ENCODE results near the gene DNHD1. TPM values are rescaled to one million over a fixed set of nuclear protein-coding genes. Genes with fewer than 3 reads are reported as not detected.

The DNHD1 gene
- total RNA-seq, 1 experiment from 2014 or later, result 11.5 TPM

GRCh38 chr11:6583584-6583983 is 86.5 kb downstream of the DNHD1 start (continued):
- no peak for TF ChIP-seq E2F1 (CRISPR knock-in tag; IDR thresholded peaks at IDR 0.05)

- POLR2A ChIA-PET, result no interaction called here
- Mint-ChIP-seq H3K27me3 (ENCODE audit: low read depth) (no peaks in the 10 kb centered on the region), H3K4me3 (no peak overlapping the region), H3K4me1 (no peaks in the 10 kb centered on the region), H3K9me3 (peaks cover 34% of the 10 kb centered on the region), H3K27ac (no peak overlapping the region), H3K36me3 (peaks cover 3% of the 10 kb centered on the region)
- ATAC-seq, result no peak
- CTCF ChIA-PET, result no interaction called here
- TF ChIP-seq ELF4 (CRISPR knock-in tag; IDR thresholded peaks at IDR 0.05; ENCODE audit: low read depth) (no peak), SMAD4 (CRISPR knock-in tag; IDR thresholded peaks at IDR 0.05) (no peak), ZNF512 (CRISPR knock-in tag; IDR thresholded peaks at IDR 0.05; ENCODE audit: borderline replicate concordance) (no peak), CBFB (CRISPR knock-in tag; IDR thresholded peaks at IDR 0.05; ENCODE audit: low read depth) (no peak)
- no peak for DNase-seq (ENCODE audit: low spot score)
Observed at GRCh38 chr11:6584528-6584927, 87.4 kb downstream of the DNHD1 start.

GRCh38 chr11:6586434-6587359 is 89.6 kb downstream of the DNHD1 start:
- no peak for DNase-seq (ENCODE audit: low spot score)
- CTCF ChIA-PET, result interaction anchor here (0.9 to 1.8 kb wide), 5 partner anchors 16 to 208 kb away, joined by 3 to 12 read pairs (median 6); partner anchors contain the start of gene TAF10

More at GRCh38 chr11:6586434-6587359, 89.6 kb downstream of the DNHD1 start:
- peak; percentile 84 for ATAC-seq
- no peak overlapping the region for H3K27ac Mint-ChIP-seq
- no peak overlapping the region; the same call in 1 of the 2 replicates for H3K4me3 Mint-ChIP-seq
- H3K9me3 Mint-ChIP-seq, result peaks cover 34% of the 10 kb centered on the region
- peaks cover 3% of the 10 kb centered on the region for H3K36me3 Mint-ChIP-seq
- H3K27me3 Mint-ChIP-seq (ENCODE audit: low read depth), result no peaks in the 10 kb centered on the region
- POLR2A ChIA-PET, result interaction anchor here (1.1 kb wide), 1 partner anchor 105 kb away, joined by 3 read pairs; the partner anchor contains the start of genes ARFIP2 and TIMM10B
- TF ChIP-seq E2F5 (CRISPR knock-in tag; IDR thresholded peaks at IDR 0.05) (no peak), AR (CRISPR knock-in tag; IDR thresholded peaks at IDR 0.05) (no peak), E2F1 (CRISPR knock-in tag; IDR thresholded peaks at IDR 0.05) (no peak), TEAD4 (CRISPR knock-in tag; IDR thresholded peaks at IDR 0.05) (no peak), HMGA2 (CRISPR knock-in tag; IDR thresholded peaks at IDR 0.05) (no peak), NR1H2 (CRISPR knock-in tag; IDR thresholded peaks at IDR 0.05) (no peak)
- no peaks in the 10 kb centered on the region for H3K4me1 Mint-ChIP-seq
